Ovary (tissue), 9 donors: Measurements from ENCODE around the gene GPC3. TPM values are rescaled to one million over a fixed set of nuclear protein-coding genes. Genes with fewer than 3 reads are reported as not detected.

Source experiments
- DNase-seq, 5 donors: peaks; one replicate each; pipeline ENCODE4 v3.0.0-alpha.2; 2019 to 2020
- H3K27ac ChIP-seq, 2 donors: fragments of 200-600 bp; one replicate each; pipeline versions ENCODE4 v1.5.1 to v1.8.0; 2019 to 2022
- H3K27me3 ChIP-seq: fragments of 200-600 bp; one replicate; pipeline ENCODE4 v1.8.0; 2022
- H3K36me3 ChIP-seq: fragments of 200-600 bp; sonication (generic); one replicate; pipeline ENCODE4 v1.5.1; 2019
- H3K4me1 ChIP-seq: one replicate; pipeline ENCODE4 v1.8.1; 2013; ENCODE audit warnings: mild to moderate bottlenecking, moderate library complexity; ENCODE audit not compliant: insufficient read depth
- H3K4me3 ChIP-seq: fragments of 200-600 bp; sonication (generic); one replicate; pipeline ENCODE4 v1.5.1; 2017
- H3K9me3 ChIP-seq, 2 donors: fragments of 200-600 bp in 1 of 2; sonication (generic) in 1 of 2; one replicate each; pipeline versions ENCODE4 v1.5.1 to v1.8.1; 2013 to 2019; ENCODE audit warnings: mild to moderate bottlenecking in 1 of 2, moderate library complexity in 1 of 2
- EP300 ChIP-seq: sonication (generic); formaldehyde crosslinking; IDR thresholded peaks from one replicate; pipeline ENCODE4 v1.6.1; 2017; ENCODE audit warnings: antibody characterized with exemption
- POLR2A ChIP-seq: fragments of 450-650 bp; IDR thresholded peaks from one replicate; pipeline ENCODE4 v1.6.1; 2017; ENCODE audit warnings: antibody characterized with exemption, mild to moderate bottlenecking, moderate library complexity
- WGBS, 3 donors: extraction: QIAGEN DNeasy Blood & Tissue Kit in 1 of 3; methylation state at CpG; one replicate each; pipeline versions ENCODE4 v1.1.5 to v1.1.7; 2013 to 2017; 5-methylcytosine and 5-hydroxymethylcytosine counted together
- intact Hi-C, 4 donors: fragments of 100-400 bp; cut with DNase I; formaldehyde crosslinking; loops; one replicate each; pipeline versions ENCODE4 v1.11.0 to v1.15.1; 2022 to 2023
- polyA plus RNA-seq, 2 donors: library from polyadenylated mRNA; stranded (reverse); fragments of 200-250 nt in 1 of 2; fragments of 350-450 nt in 1 of 2; fragmentation: Illumina TruSeq in 1 of 2; extraction: RNeasy Lipid Tissue Mini Kit (QIAGEN cat#74804) in 1 of 2; gene quantifications; one replicate each; pipeline ENCODE4 v1.2.3, GENCODE V29; 2013 to 2014
- total RNA-seq, 7 donors: library from RNA; depleted of rRNA in 2 of 7; stranded (reverse); fragments of >200 nt in 2 of 7; fragmentation: NEBNext Ultra II Directional in 3 of 7; extraction: Animal tissue kit (Norgen Biotek cat#: 25700) in 3 of 7; gene quantifications; one replicate each; pipeline versions ENCODE4 v1.1.0 to v1.2.4, GENCODE V29; 2016 to 2023
- TF ChIP-seq, protein P1 (sequence below), 3 donors: fragments of 450-650 bp in 2 of 3; fragments of 200-600 bp in 1 of 3; IDR thresholded peaks; one replicate each; pipeline versions ENCODE4 v1.5.1 to v1.8.0; 2016 to 2022; ENCODE audit warnings: antibody characterized with exemption in 3 of 3, mild to moderate bottlenecking in 1 of 3
- donor health status: DM: no; HTN: no; CAD: no; lungs with moderate emphysema.
- donor health status: DM: no; HTN: no; CAD: no.
- donor health status: Bipolar disorder and iron deficiency.
- donor health status: DM: yes; HTN: yes; CAD: no.
- donor health status: DM: no; HTN: no; CAD: no.
- donor health status: DM: yes; HTN: yes; CAD: no.

GPC3 gene
- total and polyA plus RNA-seq, 9 donors, result 4.5 to 91.8 (median 12.1) TPM

DNA sequence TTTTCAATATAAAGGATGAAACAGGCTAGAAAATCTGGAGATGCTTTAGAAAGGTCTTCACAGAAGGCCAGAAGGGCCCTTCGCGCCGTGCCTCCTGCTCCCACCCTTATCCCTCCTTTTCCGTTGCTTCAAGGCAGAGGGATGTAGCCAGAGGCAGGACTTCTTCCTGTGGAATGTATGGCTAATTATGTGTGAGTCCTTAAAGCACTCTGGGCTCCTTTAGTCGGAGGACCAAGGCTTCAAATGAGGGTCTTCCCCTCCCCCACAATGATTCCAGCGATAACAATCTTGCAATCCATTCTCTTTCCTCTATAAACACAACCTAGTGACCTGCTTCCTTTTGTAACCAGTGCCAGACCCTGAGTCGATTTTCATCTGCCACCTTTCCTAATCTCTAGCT, 103.5 kb downstream of the GPC3 start:
- intact Hi-C loops, result no loop called here
- Histone ChIP-seq H3K36me3 (no peaks in the 10 kb centered on the region), H3K4me1 (no peaks in the 10 kb centered on the region), H3K27me3 (no peaks in the 10 kb centered on the region), H3K4me3 (no peak overlapping the region), H3K9me3 (no peaks in the 10 kb centered on the region), H3K27ac (no peak overlapping the region)
- 49 to 63% (median 54%) methylated on average over 7 of the region's 7 CpGs for WGBS, 3 donors
- TF ChIP-seq, protein P1, sequence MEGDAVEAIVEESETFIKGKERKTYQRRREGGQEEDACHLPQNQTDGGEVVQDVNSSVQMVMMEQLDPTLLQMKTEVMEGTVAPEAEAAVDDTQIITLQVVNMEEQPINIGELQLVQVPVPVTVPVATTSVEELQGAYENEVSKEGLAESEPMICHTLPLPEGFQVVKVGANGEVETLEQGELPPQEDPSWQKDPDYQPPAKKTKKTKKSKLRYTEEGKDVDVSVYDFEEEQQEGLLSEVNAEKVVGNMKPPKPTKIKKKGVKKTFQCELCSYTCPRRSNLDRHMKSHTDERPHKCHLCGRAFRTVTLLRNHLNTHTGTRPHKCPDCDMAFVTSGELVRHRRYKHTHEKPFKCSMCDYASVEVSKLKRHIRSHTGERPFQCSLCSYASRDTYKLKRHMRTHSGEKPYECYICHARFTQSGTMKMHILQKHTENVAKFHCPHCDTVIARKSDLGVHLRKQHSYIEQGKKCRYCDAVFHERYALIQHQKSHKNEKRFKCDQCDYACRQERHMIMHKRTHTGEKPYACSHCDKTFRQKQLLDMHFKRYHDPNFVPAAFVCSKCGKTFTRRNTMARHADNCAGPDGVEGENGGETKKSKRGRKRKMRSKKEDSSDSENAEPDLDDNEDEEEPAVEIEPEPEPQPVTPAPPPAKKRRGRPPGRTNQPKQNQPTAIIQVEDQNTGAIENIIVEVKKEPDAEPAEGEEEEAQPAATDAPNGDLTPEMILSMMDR (IDR thresholded peaks at IDR 0.05), result no peak
- TF ChIP-seq POLR2A (no peak), EP300 (no peak)
- DNase-seq, result no peak

DNA sequence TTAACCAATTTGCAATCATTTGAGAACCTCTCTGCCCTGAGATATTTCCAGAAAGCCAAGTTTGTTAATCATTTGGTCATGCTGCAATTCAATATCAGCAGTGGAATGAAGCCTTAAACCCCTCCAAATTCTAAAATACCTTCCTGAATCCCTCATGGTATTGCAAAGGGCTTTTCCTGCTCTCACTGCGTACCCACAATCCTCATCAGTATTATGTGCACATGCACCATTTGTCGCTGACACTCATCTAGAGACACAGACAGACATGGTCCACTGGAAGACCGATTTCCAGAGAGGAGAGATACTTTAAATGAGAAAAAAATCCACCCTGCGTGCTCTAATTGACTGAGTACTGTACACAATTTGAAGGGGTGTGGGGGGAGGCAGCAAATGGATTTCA, 104.4 kb downstream of the GPC3 start:
- H3K27me3 ChIP-seq, result no peaks in the 10 kb centered on the region
- H3K27ac ChIP-seq, result no peak overlapping the region
- H3K4me1 ChIP-seq, result no peaks in the 10 kb centered on the region
- H3K9me3 ChIP-seq, result no peaks in the 10 kb centered on the region
- 65 to 79% (median 73%) methylated on average over 4 of the region's 4 CpGs for WGBS, 3 donors
- intact Hi-C loops, result no loop called here
- TF ChIP-seq, protein P1 (IDR thresholded peaks at IDR 0.05), result no peak
- no peak for TF ChIP-seq EP300
- no peak for TF ChIP-seq POLR2A
- H3K36me3 ChIP-seq, result no peaks in the 10 kb centered on the region
- no peak overlapping the region for H3K4me3 ChIP-seq
- DNase-seq, result no peak

DNA sequence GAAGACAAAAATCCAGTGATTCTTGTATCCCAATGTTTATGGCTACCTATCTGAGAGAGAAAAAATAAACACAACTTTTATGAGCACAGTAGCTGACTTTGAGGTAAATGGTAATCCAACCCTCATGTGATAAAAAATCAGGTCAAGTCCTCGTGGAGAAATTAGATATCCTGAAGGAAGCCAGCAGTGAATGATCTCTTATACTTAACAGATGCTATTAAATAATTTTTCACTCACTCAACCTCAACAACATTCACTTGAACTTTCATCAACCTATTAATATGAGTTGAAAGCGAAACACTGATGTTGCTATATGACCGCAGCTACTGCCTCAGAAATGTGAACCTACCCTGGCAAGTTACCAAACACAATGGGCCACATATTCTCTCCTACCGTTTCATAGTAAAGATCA, 105.4 kb downstream of the GPC3 start:
- no peak overlapping the region for H3K27ac ChIP-seq
- intact Hi-C loops, result no loop called here
- H3K27me3 ChIP-seq, result no peaks in the 10 kb centered on the region
- H3K9me3 ChIP-seq, result no peaks in the 10 kb centered on the region
- 49 to 62% (median 54%) methylated on average over 4 of the region's 4 CpGs for WGBS, 3 donors
- no peak overlapping the region for H3K4me3 ChIP-seq
- no peak for DNase-seq
- no peaks in the 10 kb centered on the region for H3K4me1 ChIP-seq
- H3K36me3 ChIP-seq, result no peaks in the 10 kb centered on the region
- TF ChIP-seq EP300 (no peak), POLR2A (no peak)
- TF ChIP-seq, protein P1 (IDR thresholded peaks at IDR 0.05), result no peak

DNA sequence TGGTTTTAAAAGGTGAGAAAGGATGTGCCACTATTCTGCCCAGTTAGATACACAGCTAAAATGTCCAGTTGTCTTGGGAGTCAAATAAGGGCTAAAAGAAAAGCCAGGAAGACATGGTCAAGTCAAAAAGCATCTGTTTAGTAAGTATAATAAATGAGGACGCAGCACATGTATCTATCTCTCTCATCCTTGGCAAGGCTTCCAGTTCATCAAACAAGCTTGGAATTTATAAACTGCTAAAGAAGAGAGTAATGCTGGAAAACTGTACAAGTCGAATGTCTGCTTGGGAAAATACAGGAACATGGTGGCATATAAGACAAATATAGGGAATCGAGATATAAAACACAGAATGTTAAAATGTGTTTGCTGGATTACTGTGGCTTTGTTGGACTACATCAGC, 106.7 kb downstream of the GPC3 start:
- WGBS, 3 donors, result 66 to 77% (median 70%) methylated on average over 3 of the region's 3 CpGs
- TF ChIP-seq, protein P1 (IDR thresholded peaks at IDR 0.05), result no peak
- TF ChIP-seq POLR2A (no peak), EP300 (no peak)
- Histone ChIP-seq H3K36me3 (no peaks in the 10 kb centered on the region), H3K4me1 (no peaks in the 10 kb centered on the region), H3K27me3 (no peaks in the 10 kb centered on the region), H3K9me3 (no peaks in the 10 kb centered on the region), H3K4me3 (no peak overlapping the region), H3K27ac (no peak overlapping the region)
- DNase-seq, result no peak
- intact Hi-C loops, result no loop called here

DNA sequence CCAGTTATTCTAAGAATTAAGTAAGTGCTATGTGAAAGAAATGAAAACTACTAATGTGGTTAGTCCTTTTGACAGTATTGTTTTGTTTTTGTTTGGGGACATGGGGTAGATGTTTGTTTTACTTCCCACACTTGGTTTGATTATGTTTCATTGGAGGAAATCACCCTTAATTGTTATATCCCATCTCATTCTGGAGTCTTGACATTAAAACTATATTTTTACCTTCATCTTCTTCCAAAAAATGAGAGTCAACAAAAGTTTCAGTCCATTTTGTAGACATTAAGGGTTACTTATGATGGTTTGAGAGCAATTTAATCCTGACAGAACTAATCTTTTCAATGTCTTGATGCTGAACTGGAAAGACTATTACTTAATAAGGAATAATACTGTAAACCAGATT, 108.7 kb downstream of the GPC3 start:
- no peak for DNase-seq
- Histone ChIP-seq H3K4me1 (no peaks in the 10 kb centered on the region), H3K36me3 (no peaks in the 10 kb centered on the region), H3K4me3 (no peak overlapping the region), H3K9me3 (no peaks in the 10 kb centered on the region), H3K27ac (no peak overlapping the region), H3K27me3 (no peaks in the 10 kb centered on the region)
- intact Hi-C loops, result no loop called here
- TF ChIP-seq POLR2A (no peak), EP300 (no peak)
- TF ChIP-seq, protein P1 (IDR thresholded peaks at IDR 0.05), result no peak
